Ramos (cell line): ENCODE data around the gene ZFP42.
"Not testable (repeated sequence)": the region's sequence is repeated elsewhere in the genome, so short reads cannot be mapped to it uniquely, and the experiment has no call there.

ENCODE experiments used
- in situ Hi-C: fragments of 300-500 bp; cut with MboI; formaldehyde crosslinking; loops from one replicate; pipeline ENCODE4 v1.14.3; 2022; ENCODE audit warnings: low sequenced_read_pairs; ENCODE audit not compliant: unreplicated experiment

ZFP42 gene

GRCh38 chr4:187995322-187996207, at the start of gene ZFP42:
Gene ZFP42, plus strand, starts transcription at chr4:187995771. Its CDS starts 7,037 bp downstream, at chr4:188002808.
- in situ Hi-C loops, result no loop called here

DNA sequence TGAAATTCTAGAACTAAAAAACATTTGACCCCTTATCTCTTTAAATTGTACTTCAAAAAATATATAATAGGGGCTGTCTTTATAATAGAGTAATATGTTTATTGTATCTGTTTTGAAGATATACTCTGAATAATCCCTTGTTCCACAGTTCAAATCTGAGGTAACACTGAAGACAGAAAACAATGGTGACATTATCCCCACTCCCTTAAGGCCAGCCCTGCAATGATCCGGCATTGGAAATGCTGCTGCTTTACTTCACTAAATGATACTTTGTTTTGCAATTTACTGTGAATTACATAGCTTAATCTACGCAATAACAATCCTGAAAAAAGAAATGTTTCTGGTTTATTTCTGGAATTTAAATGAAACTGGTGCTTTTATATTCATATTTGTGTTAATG, 34.4 kb upstream of the ZFP42 start:
- in situ Hi-C loops, result no loop called here

GRCh38 chr4:187961961-187962360, 33.6 kb upstream of the ZFP42 start:
- in situ Hi-C loops, result no loop called here

DNA sequence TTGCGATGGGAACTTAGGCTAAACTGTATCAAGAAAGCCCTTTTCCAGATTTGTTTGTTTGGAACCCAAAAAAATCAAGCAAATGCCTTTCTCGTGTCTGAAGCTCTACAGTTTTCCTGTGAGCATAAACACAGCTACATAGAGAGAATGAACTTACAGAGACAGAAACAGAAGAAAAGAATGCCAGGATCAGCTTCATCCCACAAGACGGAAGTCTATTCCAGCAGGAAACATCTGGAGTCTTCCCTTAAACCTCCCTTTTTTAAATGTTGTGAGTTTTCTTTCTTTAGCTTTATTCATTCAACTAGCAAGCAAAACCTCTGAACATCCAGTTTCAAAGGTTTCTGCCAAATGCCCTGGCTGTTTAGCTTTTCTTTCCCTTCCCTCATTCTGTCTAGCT, 32.6 kb upstream of the ZFP42 start:
- in situ Hi-C loops, result no loop called here

- in situ Hi-C loops, result no loop called here
These were observed 29.8 kb upstream of the ZFP42 start for GRCh38 chr4:187965726-187966125.

DNA sequence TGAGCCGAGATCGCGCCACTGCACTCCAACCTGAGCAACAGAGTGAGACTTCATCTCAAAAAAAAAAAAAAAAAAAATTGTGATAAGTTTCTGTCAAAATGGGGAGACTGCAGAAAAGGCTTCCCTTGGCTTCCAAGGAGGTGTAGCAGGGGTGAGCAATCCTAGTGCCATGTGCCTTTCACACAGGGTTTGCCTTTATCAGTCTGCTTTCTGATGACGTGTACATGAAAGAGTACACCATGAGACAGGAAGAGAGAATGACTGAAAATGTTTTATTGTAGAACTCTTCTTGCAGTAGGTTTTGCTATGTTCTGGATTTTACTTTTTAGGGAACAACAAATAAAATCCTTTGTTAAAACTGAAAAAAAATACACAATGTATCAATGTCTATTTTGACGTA, 23.4 kb upstream of the ZFP42 start:
- in situ Hi-C loops, result no loop called here

DNA sequence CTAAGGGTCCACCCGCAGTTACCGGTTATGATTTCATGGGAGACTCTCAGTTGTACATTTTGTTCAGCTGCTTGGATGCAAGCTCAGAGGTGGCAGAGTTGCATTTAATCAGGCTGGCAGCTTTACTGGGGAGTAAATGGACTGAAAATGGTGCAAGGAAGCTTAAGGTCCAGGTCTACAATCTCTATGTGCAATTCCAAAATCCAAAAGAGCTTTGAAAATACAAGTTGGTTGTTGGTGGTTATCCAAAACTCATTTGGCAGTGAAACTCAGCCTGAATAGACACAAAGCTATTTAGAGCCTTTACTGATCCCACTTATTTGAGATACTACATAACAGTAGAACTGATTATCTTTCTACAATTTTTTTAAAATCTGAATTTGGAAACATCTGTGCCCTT, 11.8 kb upstream of the ZFP42 start:
- in situ Hi-C loops, result no loop called here

GRCh38 chr4:187992971-187993370, 2.6 kb upstream of the ZFP42 start:
- in situ Hi-C loops, result no loop called here

- in situ Hi-C loops, result no loop called here
These were observed 1.7 kb upstream of the ZFP42 start for GRCh38 chr4:187993827-187994226.

GRCh38 chr4:187996502-187997177, 1.1 kb downstream of the ZFP42 start:
- in situ Hi-C loops, result no loop called here

DNA sequence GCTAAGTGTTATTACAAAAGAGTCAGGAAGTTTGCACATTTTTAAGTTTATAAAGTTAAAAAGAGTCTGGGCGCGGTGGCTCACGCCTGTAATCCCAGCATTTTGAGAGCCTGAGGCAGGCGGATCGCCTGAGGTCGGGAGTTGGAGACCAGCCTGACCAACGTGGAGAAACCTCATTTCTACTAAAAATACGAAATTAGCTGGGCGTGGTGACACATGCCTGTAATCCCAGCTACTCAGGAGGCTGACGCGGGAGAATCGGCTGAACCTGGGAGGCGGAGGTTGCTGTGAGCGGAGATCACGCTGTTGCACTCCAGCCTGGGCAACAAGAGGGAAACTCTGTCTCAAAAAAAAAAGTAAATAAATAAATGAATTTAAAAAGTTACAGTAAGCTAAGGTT, 2.4 kb downstream of the ZFP42 start:
- in situ Hi-C loops, result not testable (repeated sequence)

GRCh38 chr4:187999406-187999932, 3.9 kb downstream of the ZFP42 start:
- in situ Hi-C loops, result no loop called here

DNA sequence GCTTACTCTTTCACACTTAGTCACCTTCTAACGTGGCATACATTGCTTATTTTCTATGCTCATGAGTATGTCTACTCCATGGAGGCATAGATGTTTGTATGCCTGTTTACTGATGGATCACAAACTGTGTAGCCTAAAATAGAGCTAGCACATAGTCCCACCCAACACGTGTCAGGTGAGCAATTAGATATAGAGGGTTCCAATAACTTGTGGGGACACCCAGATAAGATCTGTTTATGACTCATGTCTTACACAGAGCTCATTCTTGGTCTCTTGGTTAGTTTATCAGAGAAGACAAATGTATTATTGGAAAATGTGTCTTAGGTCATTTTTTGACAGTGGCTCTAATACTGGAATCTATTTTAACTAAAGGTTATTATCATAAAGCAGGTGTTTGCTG, 6.8 kb downstream of the ZFP42 start:
- in situ Hi-C loops, result no loop called here

DNA sequence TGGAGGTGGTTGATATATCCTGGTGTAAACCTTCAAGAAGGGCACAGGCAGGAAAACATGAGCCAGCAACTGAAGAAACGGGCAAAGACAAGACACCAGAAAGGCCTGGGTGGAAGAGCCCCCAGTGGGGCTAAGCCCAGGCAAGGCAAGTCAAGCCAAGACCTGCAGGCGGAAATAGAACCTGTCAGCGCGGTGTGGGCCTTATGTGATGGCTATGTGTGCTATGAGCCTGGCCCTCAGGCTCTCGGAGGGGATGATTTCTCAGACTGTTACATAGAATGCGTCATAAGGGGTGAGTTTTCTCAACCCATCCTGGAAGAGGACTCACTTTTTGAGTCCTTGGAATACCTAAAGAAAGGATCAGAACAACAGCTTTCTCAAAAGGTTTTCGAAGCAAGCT, 7.2 kb downstream of the ZFP42 start:
- in situ Hi-C loops, result no loop called here

- in situ Hi-C loops, result no loop called here
These were observed 10.0 kb downstream of the ZFP42 start for GRCh38 chr4:188005561-188005960.

- in situ Hi-C loops, result no loop called here
These were observed 10.8 kb downstream of the ZFP42 start for GRCh38 chr4:188006285-188006848.

- in situ Hi-C loops, result no loop called here
These were observed 12.8 kb downstream of the ZFP42 start for GRCh38 chr4:188008377-188008776.

GRCh38 chr4:188012426-188012945, 16.9 kb downstream of the ZFP42 start:
- in situ Hi-C loops, result no loop called here

GRCh38 chr4:188015025-188015940, 19.7 kb downstream of the ZFP42 start:
- in situ Hi-C loops, result no loop called here

DNA sequence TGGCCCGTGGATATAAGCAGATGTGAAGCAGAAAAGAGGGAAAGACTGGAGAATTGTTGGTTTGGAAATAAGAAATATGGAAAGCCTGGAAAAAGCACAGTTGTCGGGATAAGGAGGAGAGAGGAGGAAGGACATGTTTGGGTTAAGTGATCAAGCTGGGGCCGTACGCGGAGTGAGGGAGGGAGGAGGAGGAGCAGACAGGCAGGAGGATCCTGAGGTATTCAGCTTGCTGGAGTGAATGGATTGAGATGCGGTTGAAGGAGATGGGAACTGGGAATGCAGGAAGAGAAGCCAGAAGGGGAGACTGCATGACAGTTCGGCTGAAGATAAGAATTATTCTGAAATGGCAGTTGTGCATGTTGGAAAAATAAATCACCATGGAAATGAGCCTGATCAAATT, 21.2 kb downstream of the ZFP42 start:
- in situ Hi-C loops, result no loop called here
